Activated CD4-positive, CD25-positive, alpha-beta regulatory T cell treated with anti-CD3 and anti-CD28 coated beads, Interleukin-2, amount 50 U/mL, for 24 hours (primary cell): ENCODE data around the gene GRAMD1A.
"Not testable (repeated sequence)": the region's sequence is repeated elsewhere in the genome, so short reads cannot be mapped to it uniquely, and the experiment has no call there.

Experiments
- ATAC-seq, 2 donors: fragments of 150-1000 bp; cut with Tn5 transposase; one replicate each; pipeline ENCODE4 v1.10.0; 2021; ENCODE audit warnings: mild to moderate bottlenecking in 1 of 2, moderate library complexity in 1 of 2

GRAMD1A gene

DNA sequence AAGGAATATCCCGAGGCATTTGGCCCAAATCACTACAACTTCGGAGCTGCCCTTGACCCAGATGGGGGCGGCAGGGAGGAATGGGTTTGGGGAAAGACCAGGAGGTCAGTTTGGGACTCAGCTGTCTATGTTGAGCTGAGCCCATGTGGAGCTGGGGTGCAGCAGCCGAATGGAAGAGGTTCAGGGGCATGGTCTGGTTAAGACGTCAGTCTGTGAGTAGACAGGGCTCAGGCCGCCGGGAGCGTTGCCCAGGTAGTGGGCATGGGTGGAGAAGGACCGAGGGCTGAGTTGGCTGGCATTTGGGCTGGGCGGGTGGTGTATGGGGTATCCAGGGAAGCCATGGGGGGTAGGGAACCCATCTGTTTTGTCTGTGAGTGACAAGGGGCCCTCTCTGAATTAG lies 20.9 kb downstream of the GRAMD1A start:
- no peak for ATAC-seq

DNA sequence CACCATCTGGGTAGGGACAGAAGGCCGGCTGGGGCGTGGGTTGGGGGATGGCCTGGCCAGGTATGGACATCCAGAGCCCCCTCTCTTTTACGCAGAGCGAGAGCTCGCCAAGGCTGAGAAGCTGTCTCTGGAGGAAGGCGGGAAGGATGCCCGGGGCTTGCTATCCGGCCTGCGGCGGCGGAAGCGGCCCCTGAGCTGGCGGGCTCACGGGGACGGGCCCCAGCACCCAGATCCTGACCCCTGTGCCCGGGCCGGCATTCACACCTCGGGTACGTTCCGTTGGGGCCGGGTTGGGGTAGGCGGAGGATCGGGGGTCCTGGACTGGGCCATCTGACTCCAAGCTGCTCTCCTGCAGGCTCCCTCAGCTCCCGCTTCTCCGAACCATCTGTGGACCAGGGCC lies 21.5 kb downstream of the GRAMD1A start:
- no peak for ATAC-seq

DNA sequence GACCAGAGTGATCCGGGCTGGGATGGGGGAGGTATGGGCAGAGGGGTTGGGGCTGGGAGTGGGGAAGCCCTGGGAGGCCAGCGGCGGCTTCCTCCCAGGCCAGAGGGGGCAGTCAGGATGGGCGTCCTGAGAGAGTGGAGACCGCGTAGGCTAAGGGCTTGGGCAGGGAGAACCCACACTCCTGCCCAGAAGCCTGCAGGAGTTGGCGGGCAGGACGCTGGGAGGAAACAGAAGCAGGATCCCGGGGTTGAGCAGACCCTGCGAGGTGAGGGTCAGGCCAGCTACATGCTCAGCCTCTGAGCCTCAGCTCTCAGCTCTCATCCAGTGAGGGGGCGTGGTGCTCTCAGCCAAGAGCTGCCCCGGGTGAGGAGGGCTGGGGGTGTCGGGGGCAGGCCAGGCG lies 22.3 kb downstream of the GRAMD1A start:
- no peak for ATAC-seq

DNA sequence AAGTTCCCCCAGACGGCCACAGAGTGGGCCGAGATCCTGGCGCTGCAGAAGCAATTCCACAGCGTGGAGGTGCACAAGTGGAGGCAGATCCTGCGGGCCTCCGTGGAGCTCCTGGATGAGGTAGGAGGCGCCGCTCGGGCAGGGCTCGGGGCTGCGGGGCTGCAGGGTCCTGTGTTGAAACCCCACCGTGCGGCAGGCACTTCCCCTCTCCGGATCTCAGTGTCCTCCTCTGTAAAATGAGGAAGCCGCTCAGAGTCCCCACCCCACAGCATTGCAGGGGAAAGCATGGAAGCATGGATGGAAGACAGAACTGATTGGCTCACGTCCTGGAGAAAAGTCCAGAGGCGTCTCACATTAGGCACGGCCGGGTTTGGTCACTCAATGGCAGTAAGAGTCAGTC lies 23.3 kb downstream of the GRAMD1A start:
- no peak for ATAC-seq

DNA sequence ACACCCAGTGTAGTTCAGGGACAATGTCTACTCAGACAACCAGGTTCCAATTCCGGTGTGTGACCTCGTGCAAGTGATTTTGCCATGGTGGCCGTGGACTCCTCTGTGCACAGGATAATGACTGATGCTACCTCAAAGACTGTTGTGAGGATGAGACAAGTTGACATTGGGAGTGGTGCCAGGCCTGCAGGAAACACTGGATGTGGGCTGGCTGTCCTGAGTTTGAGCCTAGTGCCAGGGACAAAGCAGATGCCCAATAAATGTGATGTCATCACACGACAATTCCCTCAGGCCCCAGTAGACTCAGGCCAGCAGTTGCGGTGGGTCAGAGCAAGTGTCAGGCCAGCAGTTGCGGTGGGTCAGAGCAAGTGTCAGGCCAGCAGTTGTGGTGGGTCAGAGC lies 24.0 kb downstream of the GRAMD1A start:
- ATAC-seq = no peak

DNA sequence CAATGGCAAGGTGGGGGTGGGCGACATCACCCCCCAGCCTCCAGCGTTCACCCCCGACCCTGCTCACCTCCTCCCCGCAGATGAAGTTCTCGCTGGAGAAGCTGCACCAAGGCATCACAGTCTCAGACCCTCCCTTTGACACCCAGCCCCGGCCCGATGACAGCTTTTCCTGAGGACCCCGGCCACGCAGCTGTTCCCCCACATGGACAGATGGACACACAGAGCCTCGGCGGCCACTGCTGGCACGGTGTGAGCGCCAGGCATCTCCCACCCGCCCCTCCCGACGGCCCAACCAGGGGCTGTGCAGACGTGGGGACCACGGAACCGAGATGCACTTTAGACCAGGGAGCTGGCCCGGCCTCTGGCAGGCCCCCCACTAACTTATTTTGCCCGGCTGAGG lies 25.8 kb downstream of the GRAMD1A start:
- ATAC-seq = no peak

DNA sequence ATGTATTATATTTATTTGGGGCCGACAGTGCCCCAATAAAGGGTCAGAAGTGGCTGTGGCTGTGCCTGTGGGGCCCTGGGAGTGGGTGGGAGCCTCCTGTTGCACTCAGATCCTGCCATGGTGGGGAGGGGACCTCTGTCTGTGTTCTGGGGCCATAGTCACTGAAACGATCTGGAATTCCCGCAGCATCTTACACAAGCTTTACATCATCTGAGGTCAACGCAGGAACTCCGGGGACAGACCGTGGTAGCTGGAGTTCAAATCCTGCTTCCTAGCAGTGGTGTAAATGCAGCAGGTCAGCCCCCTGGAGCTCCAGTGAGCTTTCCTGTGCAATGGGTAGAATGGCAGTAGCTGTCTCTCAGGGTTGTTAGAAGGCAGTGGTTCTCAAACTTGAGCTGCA lies 26.3 kb downstream of the GRAMD1A start:
- ATAC-seq = no peak

DNA sequence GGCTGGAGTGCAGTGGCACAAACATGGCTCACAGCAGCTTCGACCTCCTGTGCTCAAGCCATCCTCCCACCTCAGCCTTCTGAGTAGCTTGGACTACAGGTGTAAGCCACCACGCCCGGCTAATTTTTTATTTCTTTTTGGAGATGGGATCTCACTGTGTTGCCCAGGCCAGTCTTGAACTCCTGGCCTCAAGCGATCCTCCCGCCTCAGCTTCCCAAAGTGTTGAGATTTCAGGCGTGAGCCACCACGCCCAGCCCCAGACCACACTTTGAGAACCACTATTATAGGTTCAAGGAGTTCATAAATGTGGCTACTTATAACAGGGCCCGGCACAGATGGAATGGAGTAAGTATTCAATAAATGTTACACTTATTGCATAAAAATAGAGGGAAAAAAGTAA lies 26.9 kb downstream of the GRAMD1A start:
- ATAC-seq = no peak

DNA sequence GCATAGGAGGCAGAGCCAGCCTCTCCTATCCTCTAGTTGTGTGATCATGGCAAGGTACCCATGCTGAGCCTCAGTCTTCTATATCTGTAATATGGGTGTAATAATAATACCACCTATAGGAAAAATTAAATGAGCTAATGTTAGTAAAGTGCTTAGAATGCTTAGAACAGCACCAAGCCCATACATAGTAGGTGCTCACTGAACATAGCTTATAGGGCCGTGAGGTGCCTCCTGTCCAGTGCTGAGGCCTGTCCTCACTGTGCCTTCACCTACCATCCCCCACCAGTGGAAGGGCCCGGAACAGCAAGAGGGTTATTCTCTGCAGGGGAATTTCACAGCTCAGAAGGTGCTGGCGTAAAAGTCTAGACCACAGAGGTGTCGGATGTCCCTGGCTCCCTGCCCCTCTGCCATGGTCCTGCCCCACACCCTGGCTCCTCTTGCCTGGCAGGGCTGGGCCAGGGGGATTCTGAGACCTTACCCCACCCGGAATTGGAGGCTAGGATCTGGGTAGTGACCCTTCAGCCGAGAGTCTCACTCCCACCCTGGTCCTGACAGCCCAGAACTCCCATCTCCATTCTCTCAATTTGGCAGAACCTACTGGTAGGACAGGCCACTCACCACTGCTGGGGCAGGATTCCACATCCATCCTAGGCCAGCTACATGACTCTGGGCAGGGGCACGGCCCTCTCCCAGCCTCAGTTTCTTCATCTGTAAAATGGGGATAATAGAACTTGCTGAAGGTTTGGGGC lies 27.9 kb downstream of the GRAMD1A start:
- no peak for ATAC-seq

DNA sequence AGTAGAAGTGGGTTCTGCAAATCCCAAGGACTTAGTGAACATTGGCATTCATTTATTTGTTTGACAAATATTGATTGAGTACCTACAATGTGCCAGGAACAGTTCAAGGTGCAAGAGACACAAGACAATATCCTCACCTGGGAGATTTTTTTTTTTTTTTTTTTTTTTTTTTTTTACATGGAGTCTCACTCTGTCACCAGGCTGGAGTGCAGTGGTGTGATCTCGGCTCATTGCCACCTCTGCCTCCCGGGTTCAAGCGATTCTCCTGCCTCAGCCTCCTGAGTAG lies 28.4 kb downstream of the GRAMD1A start:
- not testable (repeated sequence) for ATAC-seq

DNA sequence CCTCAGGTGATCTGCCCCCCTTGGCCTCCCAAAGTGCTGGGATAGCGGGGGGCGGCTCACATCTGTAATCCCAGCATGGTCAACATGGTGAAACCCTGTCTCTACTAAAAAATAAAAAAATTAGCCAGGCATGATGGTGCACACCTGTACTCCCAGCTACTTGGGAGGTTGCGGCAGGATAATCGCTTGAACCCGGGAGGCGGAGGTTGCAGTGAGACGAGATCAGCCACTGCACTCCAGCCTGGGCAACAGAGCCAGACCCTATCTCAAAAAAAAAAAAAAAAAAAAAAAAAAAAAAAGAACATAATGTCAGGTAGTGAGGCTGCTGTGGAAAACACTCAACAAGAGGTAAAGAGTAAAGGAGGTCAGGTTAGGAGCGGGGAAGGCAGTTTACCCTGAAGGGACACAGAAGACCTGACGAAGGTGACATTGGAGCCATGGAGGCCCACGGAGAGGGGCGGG lies 29.2 kb downstream of the GRAMD1A start:
- not testable (repeated sequence) for ATAC-seq

DNA sequence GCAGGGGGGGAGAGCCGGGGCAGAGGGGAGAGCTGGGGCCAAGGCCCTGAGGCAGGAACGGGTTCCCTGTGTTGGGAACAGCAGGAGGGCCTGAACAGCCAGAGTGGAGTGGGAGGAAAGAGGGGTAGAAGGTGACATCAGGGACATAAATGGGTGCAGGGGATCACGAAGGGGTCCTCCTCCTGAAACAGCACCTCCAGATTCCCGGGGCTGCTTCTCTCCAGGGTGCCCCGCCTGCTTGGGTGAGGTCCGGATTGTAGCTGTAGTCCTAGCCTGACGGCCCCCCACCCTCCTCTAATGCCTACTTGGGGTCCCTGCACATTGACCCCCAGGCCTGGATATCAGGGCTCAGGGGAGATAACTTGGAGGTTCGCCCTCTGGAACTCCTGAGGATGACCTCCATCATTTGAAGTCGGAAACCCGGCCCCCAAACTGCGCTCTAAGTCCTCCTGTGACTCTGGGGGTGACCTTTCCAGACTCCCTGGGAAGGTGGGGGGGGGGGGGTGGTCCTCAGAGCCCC lies 29.7 kb downstream of the GRAMD1A start:
- ATAC-seq = no peak

DNA sequence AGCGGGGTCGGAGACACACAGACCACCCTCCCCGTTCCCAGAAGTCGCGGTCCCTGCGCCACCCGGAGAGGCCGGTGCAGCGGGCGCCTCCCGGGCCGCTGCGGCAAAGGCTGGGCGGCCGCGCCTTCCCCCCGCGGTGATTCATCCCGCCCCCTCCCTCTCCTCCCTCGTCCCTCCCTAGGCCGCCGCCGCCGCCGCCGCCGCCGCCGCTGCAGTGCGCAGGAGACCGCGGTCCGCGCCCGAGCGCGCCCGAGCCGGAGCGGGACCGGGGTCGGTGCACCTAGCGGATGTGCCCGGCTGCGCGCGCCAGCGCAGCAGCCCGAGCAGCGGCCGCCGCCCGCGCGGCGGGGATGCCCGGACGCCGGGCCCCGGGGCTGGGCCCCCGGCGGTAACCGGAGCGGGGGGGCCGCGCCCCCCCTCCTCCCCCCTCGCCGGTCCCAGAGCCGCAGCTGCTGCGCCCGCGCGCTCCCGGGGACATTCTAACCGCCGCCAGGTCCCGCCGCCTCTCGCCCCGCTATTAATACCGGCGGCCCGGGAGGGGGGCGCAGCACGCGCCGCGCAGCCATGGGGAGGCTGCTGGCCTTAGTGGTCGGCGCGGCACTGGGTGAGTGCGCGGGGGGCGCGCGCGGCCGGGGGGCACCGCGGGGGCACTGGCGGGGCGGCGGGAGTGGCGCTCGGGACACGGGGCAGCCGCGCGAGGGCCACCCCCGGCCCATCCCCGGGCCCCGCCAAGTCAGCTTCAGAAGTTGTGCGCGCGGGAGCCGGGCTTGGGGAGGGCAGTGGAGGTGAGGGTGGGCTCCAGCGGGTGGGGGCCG lies 30.3 kb downstream of the GRAMD1A start, which contains the start of gene SCN1B:
Gene SCN1B, plus strand, starts transcription at position 214 of the 815 bp plus-strand sequence. Its CDS starts 351 bp downstream, at position 565.
- ATAC-seq = peak; percentile 80 to 87

DNA sequence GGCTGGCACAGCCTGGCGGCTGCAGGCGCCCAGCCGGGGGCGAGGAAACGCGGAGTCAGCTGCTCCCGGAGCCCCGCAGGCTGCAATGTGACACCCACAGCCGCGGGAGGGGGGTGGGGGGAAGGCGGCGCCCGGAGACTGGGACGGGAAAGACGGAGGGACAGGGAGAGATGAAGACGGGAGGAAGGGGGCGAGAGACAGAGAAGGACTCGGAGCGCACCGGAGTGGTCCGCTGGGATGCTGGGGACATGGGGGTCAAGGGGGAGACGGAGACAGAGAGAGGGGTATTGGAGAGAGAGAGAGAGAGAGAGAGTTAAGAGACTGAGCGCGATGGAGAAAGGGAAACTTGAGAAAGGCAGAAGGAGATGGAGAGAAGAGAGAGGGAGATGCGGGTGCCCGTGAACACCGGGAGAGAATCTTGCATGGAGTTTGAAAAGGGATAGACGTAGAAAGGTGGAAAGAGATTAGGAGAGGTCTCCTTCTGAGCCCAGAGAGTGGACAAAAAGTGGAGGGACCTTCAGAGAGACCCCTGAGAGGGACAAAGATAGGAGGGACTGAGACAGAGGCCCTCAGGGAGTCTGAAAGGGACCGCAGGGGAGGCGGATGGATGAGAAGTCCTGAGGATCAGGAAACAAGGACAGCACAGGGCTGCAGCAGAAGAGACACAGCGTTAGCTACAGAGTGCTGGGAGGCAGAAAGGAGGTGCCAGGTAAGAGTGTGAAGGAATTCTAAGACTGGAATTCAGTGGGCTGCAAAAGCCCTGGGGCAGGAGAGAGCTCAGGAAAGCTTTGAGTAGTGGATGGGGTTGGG lies 31.2 kb downstream of the GRAMD1A start:
- no peak for ATAC-seq

DNA sequence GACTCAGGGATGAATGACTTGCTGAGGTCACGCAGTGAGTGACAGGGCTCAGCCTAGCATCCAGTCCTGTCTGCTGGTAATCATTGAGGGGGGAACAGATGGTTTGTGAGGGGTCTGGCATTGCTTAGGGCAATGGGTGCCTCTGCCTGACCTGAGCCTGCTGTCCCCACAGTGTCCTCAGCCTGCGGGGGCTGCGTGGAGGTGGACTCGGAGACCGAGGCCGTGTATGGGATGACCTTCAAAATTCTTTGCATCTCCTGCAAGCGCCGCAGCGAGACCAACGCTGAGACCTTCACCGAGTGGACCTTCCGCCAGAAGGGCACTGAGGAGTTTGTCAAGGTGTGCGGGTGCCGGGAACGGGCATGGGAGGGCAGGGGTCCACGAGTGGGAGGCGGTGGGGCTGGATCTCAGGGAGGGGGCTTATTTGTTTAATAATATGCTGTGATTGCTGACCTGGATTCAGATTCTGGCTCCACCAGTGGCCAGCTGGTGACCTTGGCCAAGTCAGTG lies 32.3 kb downstream of the GRAMD1A start:
- ATAC-seq = no peak

DNA sequence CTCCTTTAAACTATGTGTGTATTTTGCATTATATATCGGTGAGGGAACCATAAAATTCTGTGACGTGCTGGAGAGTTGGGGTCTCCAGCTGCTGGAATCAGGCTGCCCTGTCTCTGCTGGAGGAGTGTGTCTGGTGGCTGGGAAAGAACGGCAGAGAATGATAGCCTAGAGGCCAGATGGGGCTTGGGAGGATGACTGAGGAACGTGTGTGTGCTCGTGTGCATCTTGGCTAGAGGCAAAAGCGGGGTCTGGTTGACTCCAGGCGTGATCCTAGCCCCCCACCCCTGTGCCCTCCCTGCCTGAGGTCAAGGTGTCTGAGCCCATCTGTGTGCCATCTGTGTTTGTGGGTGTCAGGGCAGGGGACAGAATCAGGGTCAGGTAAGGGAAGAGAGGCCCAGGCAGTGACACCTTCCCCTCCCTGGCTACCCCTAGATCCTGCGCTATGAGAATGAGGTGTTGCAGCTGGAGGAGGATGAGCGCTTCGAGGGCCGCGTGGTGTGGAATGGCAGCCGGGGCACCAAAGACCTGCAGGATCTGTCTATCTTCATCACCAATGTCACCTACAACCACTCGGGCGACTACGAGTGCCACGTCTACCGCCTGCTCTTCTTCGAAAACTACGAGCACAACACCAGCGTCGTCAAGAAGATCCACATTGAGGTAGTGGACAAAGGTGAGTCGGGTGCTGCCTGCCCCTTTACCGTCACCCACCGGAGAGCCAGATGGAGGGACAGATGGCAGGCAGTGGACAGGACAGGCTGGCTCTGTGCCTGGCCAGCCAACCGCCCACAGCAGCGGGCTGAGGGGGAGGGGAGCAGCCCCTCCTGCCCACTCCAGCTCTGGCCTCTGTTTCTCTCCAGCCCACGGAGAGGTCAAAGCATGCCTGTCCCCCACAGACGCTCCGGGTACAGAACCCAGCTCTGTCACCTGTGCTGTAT lies 33.2 kb downstream of the GRAMD1A start:
- no peak for ATAC-seq

DNA sequence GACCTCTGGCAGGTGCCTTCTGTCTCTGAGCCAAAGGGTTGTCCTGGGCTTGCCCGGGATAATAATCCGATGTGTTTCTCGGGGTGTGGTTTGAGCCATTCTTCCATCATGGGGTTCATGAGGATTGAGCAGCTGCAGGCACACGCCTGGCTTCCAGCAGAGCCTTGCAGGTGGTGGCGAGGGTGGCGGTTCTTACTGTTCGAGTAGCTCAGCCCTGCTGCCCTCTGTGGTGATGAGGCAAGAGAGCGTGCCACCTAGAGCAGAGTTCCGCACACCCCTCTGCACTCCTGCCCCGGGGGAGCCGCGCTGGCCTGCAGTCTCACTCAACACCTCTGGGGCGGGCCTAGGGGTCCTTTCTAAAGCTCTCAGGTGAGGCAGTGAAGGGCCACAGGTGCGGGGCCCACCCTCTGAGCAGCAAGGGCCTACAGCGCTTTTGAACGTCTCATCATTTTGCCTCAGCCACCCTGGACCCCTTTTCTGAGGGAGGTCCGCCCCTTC lies 33.9 kb downstream of the GRAMD1A start:
- ATAC-seq = no peak

DNA sequence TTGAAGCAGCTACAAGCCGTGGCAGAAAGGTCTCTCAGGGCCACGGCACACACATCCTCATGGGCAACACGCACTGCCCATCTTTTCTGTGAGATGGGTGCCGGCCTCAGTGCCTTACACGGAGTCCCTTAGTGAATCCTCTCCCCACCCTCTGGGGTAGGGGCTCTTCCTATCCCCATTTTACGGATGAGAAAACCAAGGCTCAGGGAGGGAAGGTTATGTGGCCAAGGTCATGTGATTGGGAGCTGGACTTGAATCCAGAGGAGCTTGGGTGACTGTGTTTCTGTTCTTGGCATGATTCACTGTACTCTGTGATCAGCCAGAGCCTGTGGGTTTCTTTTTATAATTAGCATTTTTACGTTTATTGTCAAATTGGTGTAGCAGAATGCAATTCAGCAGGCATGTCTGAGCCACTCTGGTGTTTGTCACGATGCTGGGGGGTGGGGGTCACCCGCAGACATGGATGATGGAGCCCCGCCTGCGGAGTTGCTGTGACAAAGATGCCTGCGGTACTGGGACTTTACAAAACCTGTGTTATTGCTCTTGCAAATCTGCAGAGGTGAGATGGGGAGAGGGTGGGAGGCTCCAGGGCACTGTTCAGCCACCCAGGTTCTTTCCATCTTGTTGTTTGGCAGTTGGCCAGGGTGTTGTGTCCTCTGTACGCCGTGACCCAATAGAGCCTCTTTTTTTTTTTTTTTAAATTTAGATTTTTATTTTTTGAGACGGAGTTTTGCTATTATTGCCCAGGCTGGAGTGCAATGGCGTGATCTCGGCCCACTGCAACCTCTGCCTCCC lies 34.7 kb downstream of the GRAMD1A start:
- ATAC-seq = no peak

DNA sequence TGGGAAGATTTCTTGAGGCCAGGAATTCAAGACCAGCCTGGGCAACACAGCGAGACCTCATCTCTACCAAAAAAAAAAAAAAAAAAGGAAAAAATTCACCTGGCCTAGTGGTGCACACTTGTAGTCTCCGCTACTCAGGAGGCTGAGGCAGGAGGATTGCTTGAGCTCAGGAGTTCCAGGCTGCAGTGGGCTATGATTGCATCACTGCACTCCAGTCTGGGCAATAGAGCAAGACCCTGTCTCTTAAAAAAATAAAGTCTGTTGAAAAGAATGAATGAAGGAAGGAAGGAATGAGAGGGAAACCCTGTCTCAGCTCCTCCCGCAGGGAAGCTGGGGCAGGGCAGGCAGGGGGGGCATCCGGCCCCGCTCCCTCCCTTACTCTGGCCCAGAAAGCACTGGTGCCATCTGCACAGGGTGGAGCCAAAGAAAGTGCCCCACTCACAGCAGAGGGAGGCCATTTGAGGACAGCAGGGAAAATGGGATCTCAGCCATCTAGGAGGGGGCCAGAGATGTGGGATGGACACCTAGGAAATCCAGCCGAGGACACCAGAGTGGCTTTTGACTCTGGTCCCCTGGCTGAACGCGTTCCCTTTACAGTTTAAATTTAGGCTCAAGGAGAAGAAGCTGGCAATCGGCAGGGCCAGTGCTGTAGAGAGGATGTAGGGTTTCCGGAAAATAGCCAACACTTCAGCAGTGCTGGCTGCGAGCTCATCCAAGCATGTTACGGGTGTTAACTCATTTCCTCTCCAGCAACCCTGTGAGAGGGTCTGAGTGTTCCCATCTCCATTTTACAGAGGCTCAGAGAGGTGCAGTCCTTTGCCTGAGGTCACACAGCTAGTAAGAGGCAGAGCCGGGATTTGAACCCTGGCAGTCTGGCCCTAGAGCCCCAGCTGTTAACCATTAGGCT lies 37.8 kb downstream of the GRAMD1A start:
- no peak for ATAC-seq
